ENCODE data around the gene ZAR1.
"Not testable (repeated sequence)": the region's sequence is repeated elsewhere in the genome, so short reads cannot be mapped to it uniquely, and the experiment has no call there.

Gene ZAR1

GRCh38 chr4:48490012-48490679, at the start of gene ZAR1:
TSS of gene ZAR1 (plus strand) at chr4:48490252. CDS start at chr4:48490292, 40 bp downstream.
- no peak for DNase-seq (ENCODE audit: low read depth)

GRCh38 chr4:48440914-48441313, 49.1 kb upstream of the ZAR1 start:
- DNase-seq (ENCODE audit: low read depth), result not testable (repeated sequence)

GRCh38 chr4:48445704-48446103, 44.3 kb upstream of the ZAR1 start:
- DNase-seq (ENCODE audit: low read depth), result peak; percentile 59

GRCh38 chr4:48446642-48447041, 43.4 kb upstream of the ZAR1 start:
- DNase-seq (ENCODE audit: low read depth), result no peak

GRCh38 chr4:48449151-48449550, 40.9 kb upstream of the ZAR1 start:
- DNase-seq (ENCODE audit: low read depth), result no peak

GRCh38 chr4:48450740-48451139, 39.3 kb upstream of the ZAR1 start:
- no peak for DNase-seq (ENCODE audit: low read depth)

GRCh38 chr4:48451656-48452055, 38.4 kb upstream of the ZAR1 start:
- not testable (repeated sequence) for DNase-seq (ENCODE audit: low read depth)

- no peak for DNase-seq (ENCODE audit: low read depth)
These were observed 35.5 kb upstream of the ZAR1 start for GRCh38 chr4:48454591-48454990.

GRCh38 chr4:48461000-48461399, 29.1 kb upstream of the ZAR1 start:
- DNase-seq (ENCODE audit: low read depth), result no peak

- no peak for DNase-seq (ENCODE audit: low read depth)
These were observed 27.7 kb upstream of the ZAR1 start for GRCh38 chr4:48462363-48462762.

- no peak for DNase-seq (ENCODE audit: low read depth)
These were observed 22.6 kb upstream of the ZAR1 start for GRCh38 chr4:48467442-48467841.

GRCh38 chr4:48467891-48468290, 22.2 kb upstream of the ZAR1 start:
- no peak for DNase-seq (ENCODE audit: low read depth)

- no peak for DNase-seq (ENCODE audit: low read depth)
These were observed 19.9 kb upstream of the ZAR1 start for GRCh38 chr4:48470137-48470536.

- no peak for DNase-seq (ENCODE audit: low read depth)
These were observed 19.5 kb upstream of the ZAR1 start for GRCh38 chr4:48470570-48470969.

GRCh38 chr4:48472794-48473193, 17.3 kb upstream of the ZAR1 start:
- no peak for DNase-seq (ENCODE audit: low read depth)

- no peak for DNase-seq (ENCODE audit: low read depth)
These were observed 14.3 kb upstream of the ZAR1 start for GRCh38 chr4:48475770-48476169.

GRCh38 chr4:48478273-48478672, 11.8 kb upstream of the ZAR1 start:
- DNase-seq (ENCODE audit: low read depth), result no peak

- no peak for DNase-seq (ENCODE audit: low read depth)
These were observed 8.5 kb upstream of the ZAR1 start for GRCh38 chr4:48481581-48481980.

- DNase-seq (ENCODE audit: low read depth), result peak; percentile 12
These were observed 6.9 kb upstream of the ZAR1 start, which contains the start of gene SLC10A4 for GRCh38 chr4:48483006-48483776. TSS of gene SLC10A4 (plus strand) at chr4:48483343. CDS start at chr4:48483562, 219 bp downstream.

GRCh38 chr4:48483777-48484493, 6.1 kb upstream of the ZAR1 start:
- DNase-seq (ENCODE audit: low read depth), result no peak

GRCh38 chr4:48484494-48485168, 5.4 kb upstream of the ZAR1 start:
- DNase-seq (ENCODE audit: low read depth), result no peak

- no peak for DNase-seq (ENCODE audit: low read depth)
These were observed 405 bp upstream of the ZAR1 start for GRCh38 chr4:48489683-48490011.
